Sciatic nerve (tissue), 2 donors: ENCODE measurements around the gene BCAS3. TPM values are rescaled to one million over a fixed set of nuclear protein-coding genes. Genes with fewer than 3 reads are reported as not detected.

Source experiments
- ATAC-seq: fragments of 200-7000 bp; cut with Tn5 transposase; one replicate; pipeline ENCODE4 v1.9.1; 2020; ENCODE audit warnings: mild to moderate bottlenecking, moderate library complexity
- DNase-seq: peaks from one replicate; pipeline ENCODE4 v3.0.0-alpha.2; 2020; ENCODE audit warnings: low spot score
- intact Hi-C: fragments of 100-400 bp; cut with DNase I; formaldehyde crosslinking; loops from one replicate; pipeline ENCODE4 v1.14.2; 2022
- total RNA-seq: library from RNA; stranded (reverse); fragmentation: NEBNext Ultra II Directional; extraction: Animal tissue kit (Norgen Biotek cat#: 25700); gene quantifications from one replicate; pipeline ENCODE4 v1.2.1, GENCODE V29; 2021
- donor health status: DM: no; HTN: no; CAD: no.
- donor health status: DM: no; HTN: no; CAD: no.

Gene BCAS3
- total RNA-seq, 1 donor from 2014 or later, result 42.5 TPM

DNA sequence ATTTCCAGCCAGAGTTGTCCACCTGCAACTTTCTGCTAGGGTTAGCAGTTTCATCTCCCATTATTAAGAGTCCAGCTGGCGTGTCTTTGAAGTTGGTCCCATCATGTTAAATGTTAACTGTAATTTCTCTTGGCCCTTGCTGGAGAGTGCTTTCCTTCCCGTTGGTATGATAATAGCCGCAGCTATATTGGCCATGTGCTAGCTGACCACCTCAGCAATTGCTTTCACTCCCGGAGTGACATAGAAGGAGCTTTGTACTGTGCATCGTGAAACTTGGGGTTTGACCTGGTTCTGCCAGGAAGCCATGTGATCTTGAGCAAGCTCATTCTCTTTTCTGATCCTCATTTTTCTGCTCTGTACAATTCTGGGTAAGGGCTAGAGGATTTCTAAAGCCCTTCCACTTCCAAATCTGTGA, 641.0 kb downstream of the BCAS3 start:
- ATAC-seq (no peak), DNase-seq (no peak)
- intact Hi-C loops, result no loop called here

- intact Hi-C loops, result no loop called here
- no peak for DNase-seq
- no peak for ATAC-seq
Observed at GRCh38 chr17:61321344-61321743, 643.7 kb downstream of the BCAS3 start.

GRCh38 chr17:61322325-61323002, 644.8 kb downstream of the BCAS3 start:
- no peak for DNase-seq
- ATAC-seq, result peak; percentile 58
- intact Hi-C loops, result no loop called here

DNA sequence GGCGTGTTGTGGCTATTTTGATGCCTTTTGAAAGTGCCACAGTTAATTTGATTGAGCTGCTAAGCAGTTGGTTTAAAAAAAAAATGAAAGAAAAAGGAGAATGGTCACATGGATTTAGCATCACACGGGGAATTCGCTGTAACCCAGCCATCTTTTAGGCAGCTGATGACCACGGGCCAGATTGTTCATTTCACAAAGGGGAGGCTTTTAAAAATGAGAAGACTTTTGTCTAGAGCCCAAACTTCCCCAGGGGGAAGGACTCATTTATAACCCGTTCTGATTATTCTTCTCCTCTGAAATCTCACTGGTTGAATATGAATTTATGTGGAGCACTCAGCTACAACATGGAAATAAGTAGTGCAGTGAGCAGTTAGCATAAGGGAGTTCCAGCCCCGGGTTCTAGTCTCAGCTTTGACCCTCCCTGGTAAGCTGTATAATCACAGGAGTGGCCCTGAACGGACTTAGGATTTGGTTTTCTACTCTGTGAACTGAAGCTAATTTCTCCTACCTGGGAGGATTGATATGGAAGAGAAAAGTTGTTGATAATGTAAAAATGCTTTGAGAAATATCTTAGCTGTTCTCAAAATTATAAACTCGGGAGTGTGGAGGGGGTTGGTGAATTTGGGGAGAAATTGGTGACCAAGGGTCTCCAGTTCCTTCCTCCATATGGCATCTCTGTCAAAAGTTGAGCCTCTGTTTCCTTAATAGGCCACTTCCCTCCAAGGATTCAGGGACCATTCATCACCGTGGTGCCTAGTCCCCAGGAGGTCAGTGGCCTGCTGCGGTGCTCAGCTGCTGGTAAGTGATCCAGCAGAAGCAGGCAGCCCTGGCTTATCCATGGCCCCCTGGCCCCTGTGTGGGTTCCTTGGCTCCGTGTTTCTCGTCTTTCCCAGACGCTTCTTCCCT, 645.6 kb downstream of the BCAS3 start:
- ATAC-seq (peak; percentile 74), DNase-seq (no peak)

GRCh38 chr17:61323909-61324868, 646.5 kb downstream of the BCAS3 start:
- intact Hi-C loops, result no loop called here
- no peak for DNase-seq
- peak; percentile 53 for ATAC-seq

More for the DNA sequence above, 645.6 kb downstream of the BCAS3 start:
- intact Hi-C loops, result no loop called here

- DNase-seq (no peak), ATAC-seq (no peak)
- intact Hi-C loops, result no loop called here
Observed at GRCh38 chr17:61324950-61325349, 647.3 kb downstream of the BCAS3 start.

- no peak for ATAC-seq
Observed at GRCh38 chr17:61325382-61326073, 647.9 kb downstream of the BCAS3 start.

DNA sequence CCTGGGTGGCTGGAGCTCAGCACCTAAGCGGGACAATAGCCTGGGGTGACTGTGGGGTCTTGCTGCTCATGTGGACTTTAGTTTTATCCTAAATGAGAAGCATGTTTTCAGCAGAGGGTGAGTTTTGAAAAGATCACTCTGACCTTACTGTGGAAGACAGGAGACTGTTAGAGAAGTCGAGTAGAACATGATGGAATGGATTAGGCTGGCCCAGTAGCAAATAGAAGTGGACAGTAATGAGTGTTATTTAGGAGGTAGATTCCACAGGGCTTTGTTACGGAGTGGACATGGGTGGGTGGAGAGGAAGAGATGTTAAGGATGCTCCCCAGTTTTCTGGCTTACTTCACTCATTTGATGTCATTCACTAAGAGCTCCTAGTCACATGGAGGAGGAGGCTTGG, 648.7 kb downstream of the BCAS3 start:
- no peak for ATAC-seq
- intact Hi-C loops, result no loop called here

More at GRCh38 chr17:61325382-61326073, 647.9 kb downstream of the BCAS3 start:
- intact Hi-C loops, result no loop called here
- DNase-seq, result no peak

DNA sequence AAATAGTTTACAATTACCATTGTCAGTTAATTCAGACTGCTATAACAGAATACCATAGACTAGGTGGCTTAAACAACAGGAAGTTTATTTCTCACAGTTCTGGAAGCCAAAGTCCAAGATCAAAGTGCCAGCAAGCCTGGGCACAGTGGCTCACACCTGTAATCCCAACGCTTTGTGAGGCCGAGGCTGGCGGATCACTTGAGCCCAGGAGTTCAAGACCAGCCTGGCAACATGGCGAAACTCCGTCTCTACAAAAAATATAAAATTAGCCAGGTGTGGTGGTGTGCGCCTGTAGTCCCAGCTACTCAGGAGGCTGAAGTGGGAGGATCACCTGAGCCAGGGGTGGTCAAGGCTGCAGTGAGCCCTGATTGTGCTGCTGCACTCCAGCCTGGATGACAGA, 650.7 kb downstream of the BCAS3 start:
- ATAC-seq (no peak), DNase-seq (no peak)
- intact Hi-C loops, result no loop called here

More for the DNA sequence above, 648.7 kb downstream of the BCAS3 start:
- no peak for DNase-seq

- DNase-seq (no peak), ATAC-seq (no peak)
- intact Hi-C loops, result no loop called here
Observed at GRCh38 chr17:61330174-61331150, 652.8 kb downstream of the BCAS3 start.

DNA sequence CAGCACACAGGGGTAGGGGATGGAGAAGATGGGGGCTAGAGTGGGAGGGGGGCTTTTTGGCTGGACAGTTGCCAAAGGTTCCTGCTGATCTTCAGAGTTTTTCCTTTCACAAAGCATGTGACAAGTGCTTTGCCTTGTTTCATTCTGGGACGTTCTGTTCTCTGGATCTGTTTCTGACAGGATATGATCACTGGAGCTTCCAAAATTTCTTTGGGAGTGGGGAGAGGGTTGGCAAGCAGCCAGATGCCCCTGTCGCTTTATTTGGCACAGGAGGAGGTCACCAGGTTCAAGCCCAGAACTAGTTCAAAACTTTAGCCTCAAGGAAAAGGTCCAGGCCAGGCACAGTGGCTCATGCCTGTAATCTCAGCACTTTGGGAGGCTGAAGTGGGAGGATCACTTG, 653.5 kb downstream of the BCAS3 start:
- DNase-seq, result no peak
- intact Hi-C loops, result no loop called here
- no peak for ATAC-seq

GRCh38 chr17:61331886-61332285, 654.2 kb downstream of the BCAS3 start:
- ATAC-seq, result no peak
- intact Hi-C loops, result no loop called here
- DNase-seq, result no peak

DNA sequence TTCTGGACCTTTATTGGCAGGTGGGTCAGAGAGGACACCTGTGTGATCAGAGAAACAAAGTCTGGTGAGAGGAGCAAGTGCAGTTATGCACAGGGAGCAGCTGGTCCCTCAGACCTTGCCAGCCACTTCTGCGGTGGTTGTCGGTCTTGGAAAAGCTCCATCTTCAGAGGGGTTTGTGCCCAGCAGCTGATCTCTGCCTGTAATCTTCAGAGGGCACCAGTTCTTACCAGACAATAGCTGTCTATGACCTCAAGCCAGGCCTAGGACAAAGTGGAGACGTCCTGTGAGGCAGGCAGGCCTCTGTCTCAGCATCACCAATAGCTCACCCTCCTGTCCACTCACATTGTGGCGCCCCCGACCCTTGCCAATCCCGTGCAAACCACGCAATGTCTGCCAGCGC, 655.5 kb downstream of the BCAS3 start:
- DNase-seq (no peak), ATAC-seq (no peak)
- intact Hi-C loops, result no loop called here

DNA sequence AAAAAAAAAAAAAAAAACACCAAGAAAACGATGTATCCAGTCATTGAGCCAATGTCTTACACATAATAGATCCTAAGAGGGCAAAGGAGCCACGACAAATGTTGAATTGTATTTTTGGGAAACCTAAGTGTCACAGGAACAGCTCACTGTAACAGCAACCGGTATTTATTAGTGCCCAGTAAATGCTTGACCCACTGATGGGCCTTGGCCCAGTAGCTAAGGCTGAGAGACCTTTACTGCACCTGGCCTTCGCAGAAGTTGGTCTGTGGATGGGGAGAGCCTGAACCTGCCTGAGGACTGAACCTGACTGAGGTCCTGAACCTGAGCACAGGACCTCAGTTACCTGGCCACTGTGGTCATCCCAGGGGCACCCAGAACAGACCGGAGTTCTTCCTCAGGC, 657.0 kb downstream of the BCAS3 start:
- intact Hi-C loops, result no loop called here
- DNase-seq, result no peak
- no peak for ATAC-seq

DNA sequence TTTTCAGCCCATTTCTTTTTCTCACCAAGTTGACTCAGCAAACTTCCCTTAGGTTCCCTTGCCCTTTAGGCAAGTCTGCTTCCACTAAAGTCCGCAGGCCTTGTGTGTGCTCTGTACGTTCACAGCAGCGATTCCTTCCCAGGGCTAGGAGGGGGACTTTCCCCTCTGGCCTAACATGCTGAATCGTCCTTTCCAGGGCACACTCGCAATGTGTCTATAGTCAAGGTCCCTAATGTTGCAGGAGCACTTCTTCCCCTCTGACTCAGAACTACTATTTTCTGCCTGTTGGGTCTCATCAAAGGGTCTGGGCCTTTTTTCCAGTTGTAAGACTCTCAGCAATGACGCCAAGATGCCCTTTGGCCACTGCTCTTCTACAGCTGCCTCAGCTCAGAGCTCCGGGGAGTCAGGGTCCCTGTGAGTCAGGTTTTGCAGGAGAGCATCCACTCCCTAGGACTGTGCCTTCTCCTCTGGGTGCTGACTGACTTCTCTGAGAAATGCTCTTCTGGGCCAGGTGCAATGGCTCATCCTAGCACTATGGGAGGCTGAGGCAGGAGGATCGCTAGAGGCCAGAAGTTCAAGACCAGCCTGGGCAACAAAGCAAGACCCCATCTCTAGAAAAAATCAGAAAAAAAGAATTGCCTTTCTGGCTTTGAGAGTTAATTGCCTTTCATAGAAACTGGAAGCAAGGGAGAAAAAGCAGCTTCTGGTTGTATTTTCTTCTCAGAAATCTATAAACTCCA, 657.6 kb downstream of the BCAS3 start:
- ATAC-seq (peak; percentile 21), DNase-seq (no peak)
- intact Hi-C loops, result no loop called here

DNA sequence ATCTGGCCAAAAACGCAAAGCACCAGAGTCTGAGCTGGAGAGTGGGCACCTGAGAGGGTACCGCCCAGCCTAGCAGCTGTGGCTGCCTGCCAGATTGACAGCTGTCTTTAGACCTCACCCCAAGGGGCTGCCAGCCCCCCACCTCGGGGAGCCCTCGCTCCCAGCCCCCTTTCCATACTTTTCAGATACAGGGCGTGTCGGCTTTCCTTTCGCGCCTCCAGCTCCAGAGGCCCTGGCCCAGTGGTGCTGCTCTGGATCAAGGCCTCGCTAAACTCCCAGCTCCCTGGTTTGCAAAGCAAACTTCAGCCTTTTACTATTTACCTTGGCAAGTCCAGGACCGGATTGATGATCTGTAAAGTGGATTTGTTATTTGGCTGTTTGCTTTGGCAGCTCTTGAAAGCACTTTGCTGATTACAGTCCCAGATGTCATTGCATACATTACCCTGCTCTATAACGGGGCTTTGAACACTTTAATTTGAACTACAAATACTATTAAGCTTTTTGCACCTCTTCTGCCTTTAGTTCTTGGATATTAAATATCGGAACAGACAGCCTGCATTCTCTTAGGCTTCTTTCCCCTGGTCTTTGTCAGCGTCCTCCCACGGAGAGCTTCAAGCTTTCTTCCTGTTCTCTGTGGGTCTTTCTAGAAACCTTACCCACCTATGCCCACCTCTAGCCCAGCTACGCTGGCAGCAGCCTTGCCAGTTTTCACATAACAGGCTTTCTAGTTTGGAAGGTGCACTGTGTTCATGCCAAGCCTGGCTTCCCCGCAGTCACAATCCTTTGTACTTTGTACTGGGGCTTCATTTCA, 658.4 kb downstream of the BCAS3 start:
- intact Hi-C loops, result no loop called here
- ATAC-seq (peak; percentile 68), DNase-seq (no peak)
